IMR-90 (cell line): ENCODE results near the gene BNIP3.

Experiments
- FOS ChIP-seq: fragments of 150-350 bp; IDR thresholded peaks from 2 replicates; pipeline ENCODE4 v1.6.1; 2016; ENCODE audit warnings: low read depth, low read length
- MAFK ChIP-seq: IDR thresholded peaks from 2 replicates; pipeline ENCODE4 v1.6.1; 2012; ENCODE audit warnings: low read depth, low read length, improper control_type of control experiment
- MAZ ChIP-seq: IDR thresholded peaks from 2 replicates; pipeline ENCODE4 v1.6.1; 2012; ENCODE audit warnings: low read depth, mild to moderate bottlenecking, low read length, improper control_type of control experiment, moderate library complexity, borderline replicate concordance
- MXI1 ChIP-seq: IDR thresholded peaks from 2 replicates; pipeline ENCODE4 v1.6.1; 2012; ENCODE audit warnings: low read depth, mild to moderate bottlenecking, low read length, moderate library complexity, borderline replicate concordance
- POLR2A ChIP-seq: IDR thresholded peaks from 2 replicates; pipeline ENCODE4 v1.6.1; 2012; ENCODE audit warnings: mild to moderate bottlenecking, low read depth, low read length
- RCOR1 ChIP-seq: IDR thresholded peaks from 2 replicates; pipeline ENCODE4 v1.6.1; 2012; ENCODE audit warnings: mild to moderate bottlenecking, low read length, improper control_type of control experiment; ENCODE audit not compliant: insufficient replicate concordance
- RFX5 ChIP-seq: IDR thresholded peaks from 2 replicates; pipeline ENCODE4 v1.8.0; 2012; ENCODE audit warnings: low read depth, mild to moderate bottlenecking, low read length, moderate library complexity
- TF ChIP-seq, protein P1 (sequence below): conservative IDR thresholded peaks from 2 replicates; pipeline ENCODE4 v1.5.1; 2012; ENCODE audit warnings: mild to moderate bottlenecking, low read depth, low read length, improper control_type of control experiment

DNA sequence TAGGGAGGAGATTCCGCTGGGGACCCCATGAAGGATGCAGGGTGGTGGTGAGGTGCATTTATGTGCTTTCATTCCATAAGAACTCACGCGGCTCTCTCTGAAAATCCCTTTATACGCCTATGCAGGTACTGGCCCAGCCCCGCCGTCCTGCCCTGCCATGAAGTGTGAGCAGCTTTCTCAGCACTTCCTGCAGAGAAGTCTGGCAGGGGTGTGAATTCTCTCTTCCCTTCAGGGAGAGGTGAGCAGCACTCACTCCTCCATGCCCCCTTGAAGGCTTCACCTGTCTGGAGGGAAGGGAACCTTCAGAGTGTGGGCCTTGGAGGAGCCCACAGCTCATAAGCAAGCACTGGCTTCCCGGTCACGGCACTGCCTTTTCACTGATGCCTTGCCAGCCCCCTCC is 47.0 kb downstream of the BNIP3 start:
- TF ChIP-seq, protein P1, sequence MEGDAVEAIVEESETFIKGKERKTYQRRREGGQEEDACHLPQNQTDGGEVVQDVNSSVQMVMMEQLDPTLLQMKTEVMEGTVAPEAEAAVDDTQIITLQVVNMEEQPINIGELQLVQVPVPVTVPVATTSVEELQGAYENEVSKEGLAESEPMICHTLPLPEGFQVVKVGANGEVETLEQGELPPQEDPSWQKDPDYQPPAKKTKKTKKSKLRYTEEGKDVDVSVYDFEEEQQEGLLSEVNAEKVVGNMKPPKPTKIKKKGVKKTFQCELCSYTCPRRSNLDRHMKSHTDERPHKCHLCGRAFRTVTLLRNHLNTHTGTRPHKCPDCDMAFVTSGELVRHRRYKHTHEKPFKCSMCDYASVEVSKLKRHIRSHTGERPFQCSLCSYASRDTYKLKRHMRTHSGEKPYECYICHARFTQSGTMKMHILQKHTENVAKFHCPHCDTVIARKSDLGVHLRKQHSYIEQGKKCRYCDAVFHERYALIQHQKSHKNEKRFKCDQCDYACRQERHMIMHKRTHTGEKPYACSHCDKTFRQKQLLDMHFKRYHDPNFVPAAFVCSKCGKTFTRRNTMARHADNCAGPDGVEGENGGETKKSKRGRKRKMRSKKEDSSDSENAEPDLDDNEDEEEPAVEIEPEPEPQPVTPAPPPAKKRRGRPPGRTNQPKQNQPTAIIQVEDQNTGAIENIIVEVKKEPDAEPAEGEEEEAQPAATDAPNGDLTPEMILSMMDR, result no peak
- no peak for TF ChIP-seq RCOR1
- TF ChIP-seq RFX5, result no peak
- TF ChIP-seq MAZ, result no peak
- TF ChIP-seq POLR2A, result no peak
- TF ChIP-seq MXI1, result no peak
- TF ChIP-seq MAFK, result no peak
- no peak for TF ChIP-seq FOS
